Activated CD4-positive, CD25-positive, alpha-beta regulatory T cell treated with anti-CD3 and anti-CD28 coated beads, Interleukin-2, amount 50 U/mL, for 72 hours (primary cell): ENCODE measurements around the gene CAMKK1.
A peak's percentile ranks its signal among the peaks of the same experiment; 100 is the strongest.

Experiments used
- DNase-seq: peaks from one replicate; pipeline ENCODE4 v3.0.0; 2021

The CAMKK1 gene

DNA sequence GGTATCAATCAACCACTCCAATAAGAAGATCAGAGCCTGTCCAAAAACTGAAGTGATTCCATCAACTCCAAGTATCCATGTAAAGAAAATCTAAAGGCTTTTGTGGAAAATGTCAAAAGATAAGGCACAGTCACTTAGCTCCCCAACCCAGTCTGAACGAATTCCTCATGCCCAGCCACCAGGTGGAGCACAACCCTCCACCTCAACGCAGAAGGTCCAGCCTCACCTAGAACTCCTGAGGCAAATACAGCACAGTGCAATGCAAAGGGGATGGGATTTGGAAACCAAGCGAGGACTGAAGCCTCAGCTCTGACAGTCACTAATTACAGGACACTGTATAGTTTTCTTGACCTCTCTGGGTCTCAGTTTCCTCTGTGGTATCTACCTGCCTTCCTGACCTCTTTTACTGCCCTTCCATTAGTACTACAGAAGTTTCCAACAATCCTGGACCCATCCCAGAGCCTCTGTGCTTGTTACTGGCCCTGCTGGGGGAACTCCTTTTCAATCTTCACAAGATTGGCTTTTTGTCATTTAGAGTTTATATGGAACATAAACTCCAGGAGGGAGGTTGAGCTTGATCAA lies 48.8 kb downstream of the CAMKK1 start:
- no peak for DNase-seq

DNA sequence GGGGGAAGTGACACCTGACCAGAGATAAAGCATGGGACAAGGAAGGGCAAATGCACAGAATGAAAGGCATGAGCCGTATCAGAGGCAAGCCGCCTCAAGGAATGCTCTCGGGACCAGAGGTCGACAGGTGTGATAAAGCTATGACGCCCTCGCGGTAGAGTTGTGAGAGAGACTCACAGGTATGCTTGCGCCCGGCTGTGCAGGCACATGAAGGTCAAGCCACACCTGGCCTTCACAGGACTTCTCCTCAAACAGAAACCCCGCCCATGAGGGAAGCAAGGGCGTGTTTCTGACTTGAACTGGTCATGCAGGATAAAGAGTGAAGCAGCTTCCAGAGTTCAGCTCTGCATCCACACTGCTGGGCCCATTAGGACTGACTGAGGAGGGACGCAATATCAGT lies 54.6 kb downstream of the CAMKK1 start:
- DNase-seq = no peak

DNA sequence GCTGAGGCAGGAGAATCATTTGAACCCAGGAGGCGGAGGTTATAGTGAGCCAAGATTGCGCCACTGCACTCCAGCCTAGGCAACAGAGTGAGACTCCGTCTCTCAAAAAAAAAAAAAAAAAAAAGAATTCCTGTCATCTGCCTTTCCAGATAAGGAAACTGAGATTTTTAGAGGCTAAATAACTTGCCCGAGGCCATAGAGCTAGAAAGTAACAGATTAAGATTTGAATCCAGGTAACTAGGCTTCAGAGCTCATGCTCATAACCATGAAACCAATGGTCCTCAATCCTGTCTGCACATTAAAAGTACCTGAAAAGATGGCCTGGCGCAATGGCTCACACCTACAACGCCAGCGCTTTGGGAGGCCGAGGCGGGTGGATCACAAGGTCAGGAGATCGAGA lies 56.3 kb downstream of the CAMKK1 start:
- DNase-seq = no peak

DNA sequence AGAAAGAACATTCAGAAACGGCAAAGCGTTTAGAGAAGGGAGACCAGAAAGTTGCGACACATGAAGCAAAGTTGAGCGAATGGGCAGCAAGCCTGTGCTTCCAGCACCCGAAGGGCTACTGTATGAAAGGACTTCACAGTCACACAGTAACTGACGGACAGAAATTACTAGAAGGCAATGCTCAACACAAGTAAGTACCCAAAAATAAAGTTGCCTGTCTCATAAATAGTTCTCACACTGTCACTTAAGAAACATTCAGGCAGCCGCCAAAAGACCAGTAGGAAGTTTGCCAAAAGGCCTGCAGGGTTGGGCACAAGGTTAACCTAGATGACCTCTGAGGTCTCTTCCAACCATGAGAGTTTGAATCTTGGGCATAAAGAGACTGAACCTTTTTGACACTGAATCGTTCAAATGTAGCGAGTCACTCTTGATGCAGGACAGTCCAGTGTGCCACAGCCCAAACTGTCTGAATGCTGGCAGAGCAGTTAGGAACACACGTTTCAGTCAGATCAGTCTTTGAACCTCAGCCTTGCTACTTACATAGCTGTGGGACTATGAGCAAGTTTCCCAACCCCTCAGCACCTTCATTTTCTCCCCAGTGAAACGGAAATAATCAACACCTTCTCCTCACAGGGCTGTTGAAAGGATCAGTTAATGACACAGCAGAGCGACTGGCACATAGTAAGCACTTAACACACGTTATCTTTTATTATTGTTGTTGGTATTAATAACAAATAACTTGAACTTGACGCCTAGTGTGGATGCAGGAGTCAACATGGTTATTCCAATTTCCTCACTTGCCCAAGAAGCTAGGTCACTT lies 57.2 kb downstream of the CAMKK1 start:
- DNase-seq = no peak

DNA sequence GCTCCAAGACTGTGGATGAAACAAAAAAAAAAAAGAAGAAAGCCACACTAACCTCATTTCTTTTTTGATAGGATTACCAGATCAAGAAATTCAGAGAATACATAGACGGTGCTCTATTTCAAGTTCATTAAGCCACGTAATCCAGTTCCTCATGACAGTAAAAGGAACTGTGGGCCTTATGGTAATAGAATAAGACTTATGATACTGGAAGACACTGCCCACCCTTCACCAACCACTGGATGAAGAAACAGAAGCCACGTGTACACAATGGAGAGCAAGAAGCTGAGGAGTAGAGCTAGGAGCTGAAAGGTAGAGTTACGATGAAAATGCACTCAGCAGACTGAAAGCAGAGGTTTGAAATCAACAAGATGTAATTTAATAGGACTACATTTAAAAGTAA lies 58.0 kb downstream of the CAMKK1 start:
- DNase-seq = no peak

DNA sequence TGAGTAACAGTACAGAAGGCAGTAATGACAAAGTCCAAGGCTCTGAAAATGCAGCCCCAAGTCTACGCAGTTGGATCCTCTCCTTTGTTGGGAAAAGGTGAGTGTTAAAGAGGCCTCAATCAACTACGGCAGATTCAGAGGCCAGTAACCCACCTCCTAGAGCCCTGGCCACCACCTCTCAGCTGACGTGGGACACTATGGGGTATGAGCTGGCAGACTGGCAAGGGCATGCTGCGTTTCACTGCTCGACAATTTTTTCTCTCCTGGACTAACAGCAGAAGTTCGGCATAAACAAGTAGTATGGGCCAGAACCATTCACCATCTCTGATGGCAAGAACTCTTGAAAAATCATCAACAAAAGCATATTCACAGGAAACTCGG lies 64.0 kb downstream of the CAMKK1 start:
- no peak for DNase-seq

DNA sequence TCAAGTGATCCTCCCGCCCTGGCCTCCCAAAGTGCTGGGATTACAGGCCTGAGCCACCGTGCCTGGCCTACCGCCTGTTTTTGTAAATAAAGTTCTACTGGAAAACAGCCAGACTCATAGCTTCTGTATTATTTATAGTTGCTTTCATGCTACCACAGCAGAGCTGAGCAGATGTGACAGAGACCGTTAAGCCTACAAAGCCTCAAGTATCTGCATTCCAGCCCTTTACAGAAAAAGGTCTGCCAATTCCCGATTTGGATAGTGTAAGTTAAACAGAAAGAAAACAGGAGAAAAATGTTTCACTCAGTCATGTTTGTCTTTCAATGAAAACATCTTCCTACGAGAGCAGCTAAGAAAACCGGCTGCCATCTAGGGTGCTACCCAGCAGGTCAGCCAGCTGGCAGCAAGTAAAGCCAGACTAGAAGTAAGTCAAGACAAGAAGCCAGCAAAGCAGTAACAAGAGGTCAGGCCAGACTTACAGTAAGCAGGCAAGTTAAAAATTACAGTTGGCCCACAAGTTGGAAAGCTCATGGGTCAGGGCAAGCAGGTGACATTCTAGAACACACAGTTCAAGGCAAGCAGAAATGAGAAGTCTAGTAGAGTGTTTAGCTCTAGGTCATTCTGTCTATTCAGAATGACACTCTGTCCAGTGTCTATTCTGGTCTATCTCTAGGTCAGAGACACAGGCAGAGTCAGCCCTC lies 64.6 kb downstream of the CAMKK1 start:
- DNase-seq = no peak

DNA sequence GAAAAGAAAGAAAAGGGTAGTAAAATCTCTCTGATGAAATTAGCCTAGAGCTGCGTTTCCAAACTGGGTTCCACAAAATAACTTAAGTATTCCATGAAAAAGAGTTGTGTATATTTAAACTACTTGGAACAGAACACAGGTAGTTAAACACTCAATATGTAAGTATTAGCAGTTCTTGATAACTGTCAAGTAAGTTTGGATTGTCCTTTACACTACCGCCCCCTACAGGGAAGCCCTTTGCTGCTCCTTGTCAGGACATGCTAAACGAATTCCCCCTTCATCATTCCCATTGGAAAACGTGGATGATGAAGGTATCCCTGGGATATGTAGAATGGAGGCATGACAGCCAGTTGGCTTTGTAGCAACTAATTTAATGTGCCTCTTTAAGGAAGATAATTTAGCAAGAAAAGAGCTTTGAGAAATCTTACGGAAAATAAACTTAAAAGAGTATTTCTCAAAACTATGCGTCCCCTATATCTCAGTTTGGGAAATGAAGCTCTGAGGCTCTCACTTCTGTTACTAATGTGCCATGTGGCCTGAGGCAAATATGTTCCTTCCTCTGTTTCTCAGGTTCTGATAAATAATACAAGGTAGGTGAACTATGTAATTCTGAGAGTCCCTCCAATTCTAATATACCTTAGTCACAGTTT lies 65.6 kb downstream of the CAMKK1 start:
- DNase-seq = peak; percentile 61

DNA sequence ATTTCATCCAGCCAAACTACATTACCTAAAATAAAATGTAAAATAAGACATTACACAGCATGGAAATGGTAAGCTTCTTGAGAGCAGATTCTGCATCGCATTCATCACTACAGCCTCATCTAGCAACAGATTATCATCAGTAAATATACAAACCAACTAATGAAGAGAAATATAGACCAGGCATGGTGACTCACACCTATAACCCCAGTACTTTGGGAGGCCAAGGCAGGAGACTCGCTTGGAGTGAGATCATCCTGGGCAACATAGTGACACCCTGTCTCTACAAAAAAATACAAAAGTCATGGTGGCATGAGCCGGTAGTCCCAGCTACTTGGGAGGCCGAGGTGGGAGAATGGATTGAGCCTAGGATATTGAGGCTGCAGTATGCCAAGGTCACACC lies 66.7 kb downstream of the CAMKK1 start:
- DNase-seq = no peak

DNA sequence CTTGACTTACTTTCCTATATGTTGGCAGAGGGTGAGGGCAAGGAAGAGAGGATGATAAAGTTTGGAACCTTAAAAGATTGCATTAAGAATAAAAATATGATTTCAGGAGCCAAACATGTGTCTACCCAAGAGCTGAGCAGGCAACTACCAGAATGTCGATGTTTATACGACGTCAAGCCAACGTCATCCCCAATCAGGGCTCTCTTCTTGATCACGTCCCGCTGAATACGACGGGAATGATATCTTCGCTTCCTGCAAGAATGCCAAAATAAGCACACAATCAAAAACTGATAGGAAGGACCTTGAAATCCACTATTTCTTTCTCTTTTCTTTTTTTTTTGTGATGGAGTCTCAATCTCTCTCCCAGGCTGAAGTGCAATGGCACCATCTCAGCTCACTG lies 71.8 kb downstream of the CAMKK1 start:
- DNase-seq = no peak

DNA sequence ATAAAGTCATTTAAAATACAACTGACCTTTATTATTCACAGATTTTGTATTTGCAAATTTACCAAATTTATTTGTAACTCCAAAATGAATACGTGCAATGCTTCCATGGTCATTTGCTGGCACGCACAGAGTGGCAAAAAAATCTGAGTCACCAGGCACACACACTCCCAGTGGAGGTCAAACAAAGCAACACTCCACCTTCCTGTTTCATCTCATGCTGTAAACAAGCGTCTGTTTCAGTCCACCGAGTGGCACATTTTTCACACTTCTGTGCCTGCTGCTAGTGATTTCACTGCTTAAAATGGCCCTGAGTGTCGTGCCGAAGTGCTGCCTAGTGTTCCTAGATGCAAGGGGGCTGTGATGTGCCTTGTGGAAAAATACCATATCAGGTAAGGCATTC lies 74.1 kb downstream of the CAMKK1 start:
- DNase-seq = no peak

DNA sequence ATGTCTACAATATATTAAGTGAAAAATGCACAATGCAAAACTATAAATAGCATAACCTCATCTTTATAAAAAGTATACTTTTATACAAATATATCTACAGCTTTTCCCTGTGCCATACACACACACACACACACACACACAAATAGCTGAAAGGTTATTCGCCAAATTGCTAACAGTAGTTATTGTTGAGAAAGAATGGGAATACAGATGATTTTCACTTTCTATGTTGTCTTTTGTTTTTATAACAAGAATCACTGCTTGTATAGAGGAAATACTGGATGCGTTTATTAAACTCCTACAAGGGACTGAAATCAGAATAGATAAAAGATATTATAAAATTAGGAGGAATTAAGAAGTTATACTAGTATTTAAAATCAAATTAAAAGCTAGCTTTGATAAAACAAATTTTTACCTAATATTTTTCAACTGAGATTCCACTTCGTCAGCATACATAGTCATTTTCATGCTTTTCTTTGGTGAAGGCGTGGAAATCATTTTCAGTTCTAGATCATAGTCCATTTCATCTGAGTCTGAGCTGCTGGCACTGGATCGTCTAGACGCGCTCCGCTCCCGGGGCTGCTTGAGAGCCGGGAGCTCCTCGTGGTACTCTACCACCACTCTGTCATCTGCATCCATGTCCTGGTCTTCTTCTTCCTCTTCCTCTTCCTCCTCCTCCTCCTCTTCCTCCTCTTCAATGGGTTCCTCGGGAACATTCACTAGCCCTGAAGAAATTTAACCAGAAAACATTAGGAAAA lies 74.8 kb downstream of the CAMKK1 start:
- DNase-seq = no peak

DNA sequence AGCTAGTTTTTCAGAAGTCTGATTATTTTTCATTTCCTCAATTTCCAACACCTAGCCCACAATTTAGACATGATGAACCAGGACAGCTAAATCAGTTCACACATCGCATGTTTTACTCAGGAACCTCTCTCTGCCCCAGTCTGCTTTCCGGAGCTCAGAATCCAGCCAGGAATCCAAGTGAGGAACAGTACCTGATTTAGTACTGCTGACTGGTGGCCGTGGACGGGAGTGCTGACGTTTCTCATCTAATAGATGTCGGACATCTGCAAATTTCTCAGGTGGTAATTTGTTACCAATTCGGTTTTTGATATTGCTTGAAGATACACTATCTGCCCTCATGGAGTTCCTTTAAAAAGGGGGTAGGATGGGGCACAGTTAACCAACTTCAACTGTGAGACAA lies 76.9 kb downstream of the CAMKK1 start:
- no peak for DNase-seq

DNA sequence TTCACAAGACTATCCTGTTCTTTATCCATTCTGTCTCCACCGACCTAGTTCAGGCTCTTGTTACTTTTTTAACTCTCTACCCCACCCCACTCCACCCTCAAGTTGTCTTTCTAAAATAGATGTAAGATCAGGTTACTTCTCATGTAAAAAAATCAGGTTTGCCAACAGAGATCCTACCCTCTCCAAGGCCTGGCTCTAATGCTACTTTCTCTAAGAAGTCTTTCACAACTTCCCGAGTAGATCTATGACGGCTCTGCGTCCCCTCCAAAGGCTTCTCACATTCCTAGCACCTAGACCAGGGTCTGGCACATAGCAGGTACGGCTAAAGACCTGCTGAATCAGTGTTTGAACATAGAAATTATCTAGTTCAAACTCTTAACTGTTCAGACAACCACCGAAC lies 77.7 kb downstream of the CAMKK1 start:
- no peak for DNase-seq

DNA sequence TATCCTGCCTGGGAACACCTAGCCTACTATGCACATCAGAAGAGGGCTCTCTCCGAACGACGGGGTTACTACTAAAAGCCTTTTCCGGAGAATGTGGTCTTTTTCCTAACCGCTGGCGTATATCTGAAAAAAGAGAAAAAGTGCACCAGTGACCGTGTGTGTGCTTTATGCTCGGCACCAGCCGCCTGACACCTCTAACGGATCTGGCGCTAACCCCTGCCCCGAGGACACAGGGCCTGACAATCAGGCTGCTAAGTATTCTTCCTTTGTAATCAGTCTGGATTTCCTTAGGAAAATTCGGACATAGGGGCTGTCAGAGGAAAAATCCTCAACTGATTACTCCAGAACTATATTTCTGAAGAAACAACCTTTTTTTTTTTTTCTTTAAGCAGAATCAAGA lies 78.5 kb downstream of the CAMKK1 start:
- DNase-seq = no peak

DNA sequence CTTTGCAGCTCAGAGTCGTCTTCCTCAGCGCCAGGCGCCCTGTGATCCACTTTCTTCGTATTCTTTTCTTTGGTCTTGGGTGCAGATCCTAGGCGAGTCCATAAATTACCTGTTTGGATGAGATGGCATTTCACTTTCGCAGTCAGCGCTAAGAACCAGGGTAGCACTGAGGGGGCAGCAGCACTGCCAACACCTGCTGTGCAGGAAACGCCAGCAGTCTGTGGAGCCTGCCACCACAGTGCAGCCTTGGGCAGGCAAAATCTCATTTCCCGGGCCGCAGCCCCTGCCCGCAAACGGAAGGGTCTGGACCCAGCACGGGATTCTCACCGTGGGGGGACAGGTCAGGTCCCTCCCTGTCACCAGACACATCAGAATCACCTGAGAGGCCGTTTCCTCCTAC lies 79.7 kb downstream of the CAMKK1 start:
- DNase-seq = no peak

DNA sequence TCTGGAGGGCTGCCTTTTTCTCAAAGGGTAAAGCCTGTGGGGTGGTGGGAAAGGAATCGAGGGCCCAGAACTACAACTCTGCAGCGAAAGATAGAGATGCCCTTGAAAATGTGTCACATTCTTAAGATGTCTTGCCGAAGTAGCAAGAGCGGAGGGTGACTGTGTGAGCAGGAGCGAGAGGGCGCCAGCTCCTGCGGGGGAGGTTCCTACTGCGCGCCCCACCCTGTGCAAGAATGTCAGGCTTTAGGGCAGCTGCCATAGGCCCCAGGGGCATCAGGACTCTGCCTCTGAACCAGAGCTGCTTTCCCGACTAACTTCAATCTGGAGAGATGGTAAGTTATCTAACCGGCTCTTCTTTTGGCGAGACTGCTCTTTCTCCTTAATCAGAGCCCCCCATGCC lies 80.1 kb downstream of the CAMKK1 start:
- DNase-seq = no peak

DNA sequence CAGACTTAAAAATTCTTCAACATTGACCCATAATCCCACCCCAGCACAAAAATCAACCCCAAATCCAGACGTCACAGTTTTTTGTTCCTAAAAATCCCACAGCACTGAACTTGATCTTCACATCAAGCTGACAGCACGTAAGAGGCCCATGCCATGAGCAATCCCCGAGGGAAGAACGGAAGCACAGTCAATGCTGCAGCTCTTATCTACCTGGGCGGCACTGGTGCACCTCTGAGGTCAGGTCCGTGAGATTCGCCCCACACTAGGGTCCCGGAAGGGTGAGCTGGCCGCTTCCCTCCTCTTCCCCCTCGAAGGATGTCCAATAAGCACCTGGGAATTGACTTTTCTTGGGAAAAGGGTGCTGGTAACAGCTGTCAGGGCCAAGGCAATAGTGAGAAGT lies 80.6 kb downstream of the CAMKK1 start:
- no peak for DNase-seq
